GM12801 (cell line): ENCODE data around the gene CALCOCO2.

ENCODE experiments used
- TF ChIP-seq, protein P1 (sequence below): IDR thresholded peaks from one replicate; pipeline ENCODE4 v1.5.1; 2011; ENCODE audit warnings: control low read depth; ENCODE audit not compliant: insufficient read length; ENCODE audit errors: extremely low read depth

Gene CALCOCO2

GRCh38 chr17:48816438-48816773 lies 14.4 kb upstream of the CALCOCO2 start:
- TF ChIP-seq, protein P1, sequence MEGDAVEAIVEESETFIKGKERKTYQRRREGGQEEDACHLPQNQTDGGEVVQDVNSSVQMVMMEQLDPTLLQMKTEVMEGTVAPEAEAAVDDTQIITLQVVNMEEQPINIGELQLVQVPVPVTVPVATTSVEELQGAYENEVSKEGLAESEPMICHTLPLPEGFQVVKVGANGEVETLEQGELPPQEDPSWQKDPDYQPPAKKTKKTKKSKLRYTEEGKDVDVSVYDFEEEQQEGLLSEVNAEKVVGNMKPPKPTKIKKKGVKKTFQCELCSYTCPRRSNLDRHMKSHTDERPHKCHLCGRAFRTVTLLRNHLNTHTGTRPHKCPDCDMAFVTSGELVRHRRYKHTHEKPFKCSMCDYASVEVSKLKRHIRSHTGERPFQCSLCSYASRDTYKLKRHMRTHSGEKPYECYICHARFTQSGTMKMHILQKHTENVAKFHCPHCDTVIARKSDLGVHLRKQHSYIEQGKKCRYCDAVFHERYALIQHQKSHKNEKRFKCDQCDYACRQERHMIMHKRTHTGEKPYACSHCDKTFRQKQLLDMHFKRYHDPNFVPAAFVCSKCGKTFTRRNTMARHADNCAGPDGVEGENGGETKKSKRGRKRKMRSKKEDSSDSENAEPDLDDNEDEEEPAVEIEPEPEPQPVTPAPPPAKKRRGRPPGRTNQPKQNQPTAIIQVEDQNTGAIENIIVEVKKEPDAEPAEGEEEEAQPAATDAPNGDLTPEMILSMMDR = no peak

DNA sequence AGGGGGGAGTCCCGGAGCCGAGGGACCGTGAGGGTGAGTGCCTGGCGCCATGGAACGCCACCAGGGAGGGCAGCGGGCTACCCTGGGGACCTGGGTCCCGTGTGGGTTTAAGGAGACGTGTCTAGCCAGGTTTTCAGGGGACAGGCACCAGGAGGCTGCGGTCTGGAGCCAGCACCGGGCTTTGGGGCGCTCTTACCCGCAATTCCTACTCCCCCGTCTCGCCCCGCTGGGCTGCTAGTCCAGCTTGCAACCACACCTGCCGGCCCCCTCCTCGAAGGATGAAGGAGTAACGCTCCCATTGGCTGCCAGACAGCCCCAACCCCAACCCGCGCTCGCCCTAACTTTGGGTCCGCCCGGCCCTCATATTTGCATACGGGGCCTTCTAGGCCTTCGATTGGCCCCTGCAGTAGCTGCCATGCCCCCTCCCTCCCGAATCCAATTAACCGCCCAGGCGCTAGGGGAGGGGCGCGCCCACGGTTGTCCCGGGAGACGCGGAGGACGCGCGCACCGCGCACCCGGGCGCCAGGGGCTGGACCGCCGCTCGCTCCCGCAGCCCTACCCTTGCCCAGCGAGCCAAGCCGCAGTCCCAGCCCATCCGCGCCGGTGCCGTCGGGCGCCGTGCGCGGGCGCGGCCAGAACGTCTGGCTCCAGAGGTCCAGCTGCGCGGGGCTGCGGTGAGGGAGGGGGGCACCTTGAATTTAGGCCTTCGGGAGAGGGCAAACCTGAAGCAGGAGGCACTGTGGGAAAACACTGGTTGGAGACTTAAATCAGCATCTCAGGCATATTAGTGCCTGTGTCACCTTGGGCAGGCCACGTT lies 13.9 kb upstream of the CALCOCO2 start, which contains the start of gene TTLL6:
TSS of gene TTLL6 (minus strand) at position 456 of the 817 bp plus-strand sequence. CDS start at position 299, 157 bp downstream.
- TF ChIP-seq, protein P1 = no peak

DNA sequence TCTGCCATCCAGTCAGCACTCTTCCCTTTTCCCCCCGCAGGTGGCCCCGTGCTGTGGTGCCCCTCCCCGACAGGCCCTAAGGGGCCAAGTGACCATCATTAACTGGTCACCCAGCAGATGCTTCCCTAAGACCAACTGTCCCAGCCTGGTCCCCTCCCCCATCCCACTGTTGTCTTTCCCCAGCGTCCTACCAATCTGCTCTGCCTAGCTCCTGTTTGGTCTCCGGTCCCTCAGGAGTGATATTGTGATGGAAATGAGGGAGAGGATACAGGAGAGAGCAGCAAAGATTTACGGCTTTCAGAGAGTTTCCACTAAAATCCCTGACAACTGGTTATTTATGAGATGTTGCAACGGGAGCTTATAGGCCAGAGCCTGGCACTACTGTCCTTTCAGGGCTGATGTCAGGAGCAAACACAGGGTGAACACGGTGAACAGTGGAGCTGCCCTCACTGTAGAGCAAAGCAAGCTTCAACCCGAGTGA lies 12.4 kb upstream of the CALCOCO2 start:
- TF ChIP-seq, protein P1 = no peak

GRCh38 chr17:48819466-48819865 lies 11.4 kb upstream of the CALCOCO2 start:
- TF ChIP-seq, protein P1 = no peak

GRCh38 chr17:48825446-48826381 lies 5.1 kb upstream of the CALCOCO2 start:
- TF ChIP-seq, protein P1 = no peak

GRCh38 chr17:48831549-48831883 lies 681 bp downstream of the CALCOCO2 start:
- TF ChIP-seq, protein P1 = no peak

DNA sequence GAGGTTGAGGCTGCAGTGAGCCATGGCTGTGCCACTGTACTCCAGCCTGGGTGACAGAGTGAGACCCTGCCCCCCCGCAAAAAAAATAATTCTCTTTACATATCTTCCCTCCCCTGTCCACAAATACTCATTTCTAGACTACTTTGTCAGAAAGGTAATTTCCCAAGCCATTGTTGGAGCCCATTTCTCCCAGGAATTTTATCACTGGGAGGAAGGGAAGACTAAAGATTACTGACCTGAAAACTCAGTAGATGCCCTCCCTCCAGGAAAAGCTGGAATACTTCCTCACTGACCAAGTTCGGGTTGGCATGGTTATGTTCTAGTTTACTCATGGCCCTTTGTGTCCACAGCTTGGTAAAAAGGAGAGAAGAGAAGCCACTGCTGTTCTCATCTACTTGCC lies 4.1 kb downstream of the CALCOCO2 start:
- TF ChIP-seq, protein P1 = no peak
